Stimulated activated CD4-positive, alpha-beta T cell treated with anti-CD3 and anti-CD28 coated beads, Interleukin-15, amount 100 ng/mL, for 48 hours (primary cell): ENCODE data around the gene NTF3.

ENCODE experiments used
- DNase-seq, 2 donors: peaks; one replicate each; pipeline ENCODE4 v3.0.0-alpha.2; 2020; ENCODE audit warnings: low read depth in 2 of 2

NTF3 gene

DNA sequence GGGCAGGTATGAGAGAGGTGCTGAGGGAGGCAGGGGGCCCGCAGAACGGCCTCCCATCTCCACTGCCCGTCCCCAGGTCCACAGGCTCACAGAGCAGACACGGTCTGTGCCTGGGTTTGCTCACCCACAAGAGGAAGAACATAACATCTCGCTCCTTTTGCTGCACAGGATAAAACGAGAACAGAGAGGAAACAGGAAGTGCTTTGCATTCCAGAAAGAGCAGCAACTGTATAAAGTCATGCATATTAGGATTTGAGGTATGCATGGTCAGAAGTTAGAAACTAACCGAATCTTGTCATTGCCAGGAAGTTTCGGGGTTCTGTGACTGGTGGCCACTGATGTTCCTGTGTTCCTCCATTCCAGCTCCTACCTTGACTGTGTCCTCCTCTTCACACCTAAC is 25.0 kb downstream of the NTF3 start:
- no peak for DNase-seq

DNA sequence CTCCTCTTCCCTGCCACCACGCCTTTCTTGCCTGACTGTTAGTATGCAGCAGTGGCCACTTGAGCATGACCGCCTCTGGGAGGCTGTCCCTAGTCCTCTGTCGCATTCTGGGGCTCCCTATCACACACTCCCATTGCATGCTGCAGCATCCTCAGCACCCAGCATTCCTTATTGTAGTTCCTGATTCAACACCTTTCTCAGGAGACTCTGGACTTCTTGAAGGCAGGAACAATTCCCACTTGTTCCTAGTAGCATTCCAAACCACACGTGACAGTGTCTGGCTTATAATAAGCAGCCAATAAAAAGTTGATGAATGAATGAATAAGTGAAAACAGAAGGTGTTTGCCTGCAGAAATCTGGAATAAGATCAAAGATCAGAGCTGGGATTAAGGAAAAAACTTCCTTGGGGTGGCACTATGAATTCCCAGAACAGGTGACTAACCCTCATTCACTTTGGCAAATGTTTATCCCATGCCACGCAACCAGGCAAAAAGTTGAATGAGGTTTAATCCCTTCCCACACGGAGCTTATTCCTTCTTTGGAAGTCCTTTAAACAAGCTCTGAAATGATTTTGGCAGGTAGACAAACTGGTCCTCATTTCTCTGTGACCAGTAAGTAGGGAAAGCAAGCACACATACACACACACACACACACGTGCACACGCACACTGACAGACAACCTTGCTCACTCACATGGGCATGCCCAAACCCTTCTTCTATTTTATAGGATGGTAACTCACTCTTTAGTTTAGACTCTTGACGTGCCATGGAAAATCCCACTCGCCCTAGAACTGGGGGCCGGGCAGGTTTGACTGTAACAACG is 26.5 kb downstream of the NTF3 start:
- DNase-seq = no peak

DNA sequence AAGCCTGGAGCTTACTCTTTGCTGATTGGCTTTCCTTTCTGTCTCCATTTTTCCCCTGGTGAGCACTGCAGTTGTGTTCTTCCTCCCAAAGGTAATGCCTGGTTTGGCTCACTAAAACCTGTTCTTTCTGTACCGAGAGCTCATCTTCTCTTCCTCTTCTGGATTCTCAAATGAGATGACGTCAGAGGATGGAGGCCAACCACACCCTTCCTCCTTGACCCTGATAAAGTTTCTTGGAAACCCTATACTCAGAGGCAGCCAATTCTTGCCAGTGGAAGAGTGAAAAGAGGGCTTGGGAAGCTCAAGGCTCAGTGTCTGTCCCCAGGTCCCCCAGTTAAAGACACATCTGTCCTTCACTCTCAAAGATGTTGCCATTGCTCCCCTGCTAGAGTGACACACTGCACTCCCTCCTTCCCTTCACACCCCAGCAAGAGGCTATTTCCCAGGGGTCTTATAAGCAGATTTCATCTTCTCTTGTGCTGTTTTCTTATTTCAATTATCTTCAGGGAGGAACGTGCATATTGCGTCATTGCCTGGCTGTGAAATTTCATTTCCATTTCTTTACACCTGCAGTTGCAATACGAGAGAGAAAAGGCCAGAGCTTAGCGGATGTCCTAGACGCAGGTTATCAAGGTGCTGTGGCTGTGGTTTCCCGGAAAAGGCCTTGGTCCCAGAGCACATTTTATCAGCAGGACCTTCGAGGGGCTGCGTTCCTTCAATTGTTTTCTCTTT is 27.3 kb downstream of the NTF3 start:
- no peak for DNase-seq

DNA sequence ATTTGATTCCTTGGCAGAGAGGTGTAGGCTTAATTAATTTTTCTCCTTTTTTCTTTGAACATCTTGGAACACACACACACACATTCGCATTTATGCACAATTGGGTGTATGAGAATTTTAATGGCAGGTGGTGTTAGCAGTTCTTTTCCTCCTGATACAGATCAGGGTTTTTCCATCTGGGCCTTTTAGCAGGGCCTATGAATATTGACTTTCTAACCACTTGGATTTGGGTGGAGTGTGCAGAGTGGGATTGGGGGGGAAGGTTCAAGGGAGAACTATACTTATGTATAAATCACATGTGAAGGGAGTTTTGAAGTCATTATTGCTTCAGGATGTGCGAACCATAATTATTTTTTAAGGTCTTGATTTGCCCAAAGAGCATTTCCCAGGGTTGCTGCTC is 28.9 kb downstream of the NTF3 start:
- DNase-seq = no peak

DNA sequence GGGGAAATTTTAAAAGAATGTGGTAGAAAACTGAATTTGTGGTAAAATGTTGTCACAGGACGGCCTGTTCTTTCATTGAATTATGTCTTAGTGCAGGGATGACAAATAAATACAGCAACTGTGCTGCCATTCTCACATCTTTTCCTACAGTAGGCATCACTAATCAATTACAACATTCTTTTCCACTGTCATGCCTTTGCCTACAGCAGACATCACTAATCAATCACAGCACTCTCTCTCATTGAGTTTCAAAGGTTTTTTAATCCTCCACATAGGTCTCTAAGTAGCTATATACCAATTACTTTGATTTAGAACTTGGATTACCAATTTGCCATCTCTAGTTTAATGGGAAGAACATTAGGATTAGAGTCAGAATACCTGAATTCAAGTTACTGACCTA is 30.1 kb downstream of the NTF3 start:
- DNase-seq = no peak

DNA sequence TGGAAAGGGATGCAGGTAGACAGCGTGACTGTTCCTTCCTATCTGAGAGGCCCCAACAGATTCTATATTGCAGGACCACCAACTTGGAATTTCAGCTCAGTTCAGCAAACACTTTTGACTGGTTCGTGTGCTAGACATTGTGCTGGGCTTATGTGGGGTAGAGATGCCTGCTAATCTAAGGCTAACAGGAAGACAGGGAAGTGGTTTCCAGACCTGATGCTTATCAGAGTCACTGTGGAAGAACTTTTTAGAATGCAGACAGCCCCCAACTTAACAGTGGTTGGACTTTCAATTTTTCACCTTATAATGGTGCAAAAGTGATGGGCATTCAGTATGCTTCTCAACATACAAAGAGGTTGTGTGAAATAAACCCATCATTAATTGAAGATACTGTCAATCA is 32.2 kb downstream of the NTF3 start:
- DNase-seq = no peak

DNA sequence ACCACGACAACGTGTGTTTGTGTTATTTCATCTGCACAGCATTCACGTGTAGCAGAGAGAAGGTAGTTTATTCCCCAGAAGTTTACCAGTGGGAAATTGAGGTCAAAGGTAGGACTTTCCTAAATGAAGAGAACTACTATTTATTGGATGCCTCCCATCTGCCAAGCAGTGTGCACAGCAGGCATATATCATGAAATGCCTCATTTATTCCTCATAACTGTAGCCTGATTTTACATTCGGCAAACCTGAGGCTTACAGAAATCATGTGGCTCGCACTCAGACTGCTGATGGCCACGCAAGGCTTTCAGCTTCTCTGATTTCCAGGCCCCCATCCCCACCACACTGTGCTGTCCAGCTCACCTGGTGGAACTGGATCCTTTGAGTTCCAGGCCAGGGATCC is 33.5 kb downstream of the NTF3 start:
- DNase-seq = no peak

DNA sequence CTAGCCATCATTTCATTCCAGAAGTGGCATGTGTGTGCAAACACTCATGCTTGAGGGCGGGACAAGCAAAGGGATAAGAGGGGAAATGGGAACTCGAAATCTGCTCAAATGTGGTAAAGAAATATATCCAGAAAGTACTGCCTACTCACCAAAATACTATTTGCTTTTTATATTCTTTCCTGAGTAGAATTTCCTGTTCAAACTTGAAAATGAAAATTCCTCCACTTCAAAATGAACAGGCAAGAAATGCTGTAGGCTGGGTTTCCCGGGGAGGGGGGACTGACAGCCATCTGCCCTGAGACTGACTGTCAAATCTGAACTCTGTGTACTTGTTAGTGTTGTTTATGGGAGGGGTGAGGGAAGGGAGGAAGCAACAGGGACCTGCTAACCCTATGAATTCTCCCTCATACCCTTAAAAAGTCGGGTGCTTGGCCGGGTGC is 34.6 kb downstream of the NTF3 start:
- no peak for DNase-seq

DNA sequence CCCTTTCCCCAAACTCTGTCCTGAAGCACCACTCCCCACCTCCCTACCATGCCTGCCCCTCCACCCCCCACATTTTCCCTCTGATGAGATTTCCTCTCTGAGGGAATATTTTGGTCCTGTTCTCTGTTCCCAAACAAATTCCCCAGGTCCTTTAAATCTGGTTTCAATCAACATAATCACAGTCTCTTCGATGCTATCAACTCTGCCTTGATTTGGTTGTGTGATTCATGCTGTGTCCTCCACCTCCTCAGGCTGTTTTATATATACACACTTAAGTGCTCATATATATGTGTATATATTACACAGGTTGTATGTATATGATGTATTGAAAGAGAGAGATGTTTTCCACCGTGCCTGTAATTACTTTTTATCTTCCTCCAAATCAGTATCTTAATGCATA is 36.0 kb downstream of the NTF3 start:
- no peak for DNase-seq

DNA sequence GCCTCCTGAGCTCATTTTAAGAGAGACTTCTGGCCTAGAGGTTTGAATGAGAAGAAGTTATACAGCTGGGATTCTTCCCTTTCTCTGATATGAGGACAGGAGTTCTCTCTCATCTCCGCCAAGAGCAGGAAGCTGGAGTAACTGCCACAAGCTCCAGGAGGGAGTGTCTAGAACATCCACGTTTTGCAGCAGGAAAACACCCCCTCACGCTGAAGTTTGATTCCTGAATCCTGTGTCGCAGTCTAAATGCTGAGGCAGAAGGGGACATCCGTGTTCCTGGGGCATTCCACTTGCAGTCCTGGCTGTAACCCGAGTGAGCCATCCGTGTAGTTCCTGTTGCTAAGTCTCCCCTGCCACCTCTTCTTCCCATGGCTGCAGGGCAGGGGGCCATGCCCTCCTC is 38.3 kb downstream of the NTF3 start:
- no peak for DNase-seq

DNA sequence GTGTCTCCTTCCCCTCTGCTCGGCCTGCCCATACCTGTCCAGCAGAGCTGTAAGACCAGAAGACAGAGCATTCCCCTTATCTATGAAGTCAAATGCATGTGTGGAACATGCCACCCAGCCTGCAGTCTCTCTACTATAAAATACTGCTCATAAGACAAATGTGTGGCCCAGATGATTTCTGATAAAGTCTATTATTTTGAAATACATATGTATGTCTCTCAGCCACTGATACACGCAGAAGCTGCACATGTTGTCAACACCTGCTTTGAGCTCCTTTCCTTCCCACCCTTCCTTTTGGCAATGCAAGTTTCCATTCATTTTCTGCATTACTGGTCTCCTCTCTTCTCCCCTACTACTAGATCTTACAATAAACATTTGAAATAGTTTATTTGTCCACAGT is 38.8 kb downstream of the NTF3 start:
- DNase-seq = no peak

DNA sequence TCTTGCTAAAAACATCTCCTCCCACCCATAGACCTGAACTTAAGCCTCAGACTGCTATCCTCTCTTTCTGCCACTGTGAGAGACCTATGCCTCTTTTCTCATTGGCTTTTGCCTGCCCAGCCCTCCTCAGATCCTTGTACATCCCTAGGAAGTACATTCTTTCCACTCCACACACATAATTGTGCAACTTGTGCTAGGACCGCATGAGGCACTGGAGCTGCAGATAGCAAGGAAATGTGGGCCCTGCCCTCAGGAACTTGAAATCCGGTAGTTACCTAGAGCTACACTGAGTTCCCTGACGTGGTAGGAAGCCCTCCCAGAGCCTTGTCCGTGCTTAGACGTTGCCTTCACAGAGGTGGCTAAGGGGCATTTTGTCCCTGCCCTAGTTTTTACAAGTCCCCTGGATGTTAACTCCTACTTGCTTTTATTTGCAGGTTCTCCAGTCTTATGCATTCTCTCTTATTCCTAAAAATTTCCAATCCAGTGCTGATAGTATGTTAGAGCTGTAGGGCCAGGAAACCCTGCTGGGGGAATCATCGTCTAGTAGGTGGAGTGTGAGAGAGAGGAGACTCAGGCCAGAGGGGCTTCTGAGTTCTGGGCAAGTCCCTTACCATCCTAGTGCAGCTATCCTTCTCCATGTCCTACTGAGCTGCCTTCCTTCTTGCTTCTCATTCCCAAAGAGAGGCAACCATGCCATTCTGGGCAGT is 41.3 kb downstream of the NTF3 start:
- DNase-seq = no peak

DNA sequence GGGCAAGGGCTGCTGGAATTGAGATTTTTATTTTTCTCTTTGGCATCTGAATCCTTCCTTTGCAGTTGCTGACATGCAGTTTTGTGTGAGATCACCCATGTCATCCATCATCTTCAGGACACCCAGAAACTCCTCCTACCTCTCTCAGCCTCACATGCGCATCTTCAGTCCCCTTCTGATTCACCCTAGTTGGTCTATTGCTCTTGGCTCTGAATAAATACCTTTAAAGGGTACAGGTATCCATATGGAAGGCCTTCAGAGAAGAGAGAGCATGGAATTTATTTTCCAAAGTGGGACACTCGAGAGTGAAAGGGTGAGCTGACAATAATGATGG is 41.8 kb downstream of the NTF3 start:
- no peak for DNase-seq

DNA sequence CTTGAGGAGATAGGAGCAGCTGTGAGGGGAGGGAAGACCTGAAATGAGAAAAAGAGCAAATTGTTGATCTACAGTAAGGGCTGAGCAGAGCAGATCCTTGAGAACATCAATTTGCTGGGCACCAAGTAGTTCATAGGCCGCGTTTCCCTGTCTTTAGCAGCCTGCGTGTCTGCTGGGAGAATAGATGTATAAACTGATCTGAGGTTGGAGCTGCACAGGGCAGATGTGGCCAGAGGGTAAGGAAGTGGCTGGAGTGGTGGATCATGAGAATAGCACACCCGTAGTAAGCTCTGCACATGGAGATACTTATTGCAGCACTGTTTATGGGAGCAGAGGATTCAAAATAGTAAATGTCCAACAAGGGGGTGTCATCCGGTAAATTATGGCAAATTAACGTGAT is 44.4 kb downstream of the NTF3 start:
- DNase-seq = no peak

DNA sequence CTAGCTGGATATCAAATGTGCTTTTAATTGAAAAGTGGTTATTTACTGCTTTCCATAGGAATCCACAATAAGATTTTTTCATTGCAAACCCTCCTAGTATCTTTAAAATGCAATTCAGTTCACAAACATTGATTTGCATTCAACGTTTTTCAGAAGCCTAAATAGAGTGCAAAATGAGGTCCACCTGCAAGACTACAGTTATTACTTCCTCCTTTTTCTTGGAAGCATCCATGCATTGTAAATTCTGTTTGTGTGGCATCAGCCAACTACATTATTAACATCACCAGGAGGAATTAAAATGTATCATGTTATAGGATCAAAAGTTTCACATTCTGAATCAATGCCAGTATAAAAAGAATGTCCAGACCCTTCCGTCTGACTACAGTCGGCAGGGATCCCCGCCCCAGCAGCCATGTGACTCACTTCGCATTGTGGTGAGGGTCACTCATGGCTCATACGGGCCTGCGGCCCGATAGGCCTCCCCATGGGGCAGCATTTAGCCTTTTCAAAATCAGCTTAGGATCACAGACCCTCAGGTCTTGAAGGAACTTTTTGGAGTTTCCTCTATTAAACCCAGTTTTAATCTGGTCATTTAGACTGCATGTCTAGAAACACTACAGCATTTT is 46.3 kb downstream of the NTF3 start:
- no peak for DNase-seq

DNA sequence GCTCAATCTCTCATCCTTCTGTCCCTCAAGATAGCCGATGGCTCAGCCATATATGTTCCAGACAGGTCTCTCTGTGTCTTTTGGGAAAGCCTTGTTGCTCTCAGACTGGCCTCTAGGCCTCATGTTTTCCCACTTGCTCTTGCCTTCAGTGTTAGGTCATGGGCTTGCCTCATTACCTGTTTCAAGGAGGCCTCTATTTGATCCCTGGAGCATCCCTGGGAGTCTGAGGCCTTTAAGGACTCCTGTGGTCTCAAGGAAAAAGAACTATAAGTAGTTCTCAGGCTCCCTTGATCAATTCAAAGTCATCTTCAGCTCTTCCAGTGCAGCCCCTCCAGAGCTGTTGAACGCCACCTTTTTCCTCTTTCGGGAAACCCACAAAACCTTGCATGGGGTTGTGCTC is 47.9 kb downstream of the NTF3 start:
- DNase-seq = no peak

DNA sequence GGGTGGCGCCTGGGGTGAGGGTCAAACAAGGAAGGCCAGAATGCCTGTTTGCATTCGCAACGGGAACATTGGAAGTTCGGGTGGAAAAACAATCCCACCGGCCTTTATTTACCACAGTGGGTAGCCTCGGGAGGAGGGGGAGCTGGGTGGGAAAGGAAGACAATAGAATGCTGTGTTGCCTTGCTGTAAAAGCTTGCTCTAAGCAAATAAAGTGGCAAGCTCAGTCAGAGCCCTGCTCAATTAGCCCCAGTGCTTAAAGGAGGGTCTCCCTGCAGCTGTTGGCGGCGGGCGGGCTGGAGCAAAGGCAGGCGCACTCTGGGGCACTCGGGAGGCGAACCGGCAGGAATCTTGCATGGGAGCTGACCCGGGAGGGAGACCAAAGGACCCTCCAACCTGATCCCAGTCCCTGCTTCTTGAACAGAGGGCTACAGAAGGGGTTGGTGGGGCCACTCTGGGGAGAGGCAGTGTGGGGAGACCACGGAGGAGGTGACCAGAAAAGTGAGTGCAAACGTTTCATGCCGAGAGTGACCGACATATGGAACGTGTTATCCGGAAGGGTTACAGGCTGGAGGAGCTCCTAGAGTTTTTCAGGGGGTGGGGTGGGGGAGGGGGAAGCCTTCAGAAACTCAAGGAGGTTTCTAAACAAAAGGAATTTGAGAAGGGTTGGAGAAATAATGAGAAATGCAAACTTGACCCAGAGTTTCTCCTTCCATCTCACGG is 48.5 kb downstream of the NTF3 start:
- DNase-seq = no peak

DNA sequence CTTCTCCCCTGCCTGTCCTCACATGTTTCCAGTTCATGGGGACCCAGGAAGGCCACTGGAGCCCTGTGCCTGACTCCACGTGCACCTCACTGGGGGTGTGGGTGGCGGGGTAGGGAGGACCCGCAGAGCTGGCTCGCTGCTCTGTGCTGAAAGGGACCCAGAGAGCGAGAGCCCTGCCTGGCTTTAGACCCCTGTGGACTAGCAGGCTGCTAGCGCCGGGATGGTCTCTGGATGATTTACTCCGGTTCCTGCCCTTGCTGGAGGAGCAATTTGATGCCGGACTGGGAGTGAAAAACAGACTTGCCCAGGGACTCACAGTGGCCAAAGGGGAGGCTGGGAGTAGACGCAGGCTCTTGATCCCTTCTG is 49.0 kb downstream of the NTF3 start:
- no peak for DNase-seq

DNA sequence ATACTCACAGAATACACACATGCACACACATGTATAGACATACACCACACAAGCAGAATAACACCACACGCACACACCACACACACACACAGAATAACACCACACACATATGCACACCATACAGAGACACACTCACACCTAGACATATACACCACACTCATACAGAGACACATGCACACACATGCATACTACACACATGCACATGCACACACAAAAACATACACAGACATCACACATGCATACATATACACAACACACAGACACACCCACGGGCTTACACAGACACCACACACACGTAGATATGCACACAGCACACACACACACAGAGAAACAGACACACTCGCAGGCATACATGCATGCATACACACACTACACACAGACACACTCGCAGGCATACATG is 49.7 kb downstream of the NTF3 start:
- DNase-seq = no peak

DNA sequence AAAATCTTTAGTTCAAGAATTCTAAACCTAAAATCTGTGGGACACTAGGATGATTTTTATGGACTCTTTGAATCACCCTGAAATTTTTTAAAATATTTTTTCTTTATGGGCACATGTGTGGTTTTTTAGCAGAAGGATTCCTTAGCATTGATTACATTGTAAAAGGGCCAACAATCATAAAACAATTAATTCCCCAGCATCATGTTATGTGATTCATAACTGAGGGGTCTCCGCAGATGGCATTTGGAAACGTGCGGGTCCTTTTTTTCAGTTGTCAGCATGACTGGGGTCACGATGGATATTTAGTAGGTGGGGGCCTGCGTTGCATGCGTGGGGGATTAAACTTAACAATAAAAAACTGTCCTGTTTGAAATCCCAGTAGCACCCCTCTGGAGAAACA is 52.5 kb downstream of the NTF3 start:
- DNase-seq = no peak

DNA sequence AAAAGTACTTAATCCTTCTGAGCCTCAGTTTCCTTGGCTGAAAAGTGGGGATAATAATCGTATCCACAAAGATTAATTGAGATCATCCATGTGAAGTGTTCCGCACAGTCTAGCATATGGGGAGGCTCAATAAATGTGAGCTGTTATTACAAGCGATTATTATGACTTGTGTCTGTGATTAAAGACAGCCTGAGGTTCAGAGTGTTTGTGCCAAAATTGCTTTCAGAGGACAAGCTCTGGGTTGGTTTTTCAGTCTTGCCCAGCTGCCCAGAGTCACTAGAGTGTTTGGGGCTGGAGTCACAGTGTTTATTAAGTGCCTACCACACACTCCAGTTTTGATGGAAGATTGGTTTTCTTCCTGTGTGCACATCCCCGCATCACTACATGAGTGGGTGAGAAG is 53.5 kb downstream of the NTF3 start:
- no peak for DNase-seq

DNA sequence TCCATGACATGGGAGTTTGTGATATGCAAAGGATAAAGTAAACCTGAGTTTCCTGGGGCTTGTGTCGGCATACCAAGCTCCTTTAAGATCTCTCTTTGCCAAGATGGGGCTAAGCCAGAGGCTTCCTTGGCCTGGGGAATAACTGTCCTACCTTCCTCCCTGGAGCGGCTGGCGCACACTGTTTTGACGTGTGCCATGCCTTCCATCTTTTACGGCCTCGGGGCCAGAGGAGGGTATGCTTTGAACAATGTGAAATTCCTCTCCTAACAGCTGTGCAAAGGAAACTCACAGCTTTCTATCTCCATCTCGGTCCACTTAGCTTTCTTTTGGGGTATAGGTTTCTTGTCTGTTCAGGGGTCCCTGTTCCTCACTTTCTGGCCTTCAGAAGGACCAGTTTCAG is 55.2 kb downstream of the NTF3 start:
- no peak for DNase-seq
